ENCODE measurements around the gene PID1. TPM values are rescaled to one million over a fixed set of nuclear protein-coding genes. Genes with fewer than 3 reads are reported as not detected.

The PID1 gene
- total and polyA plus RNA-seq, 12 donors: 4.5 to 81.9 (median 47.0) TPM

- Histone ChIP-seq H3K4me1 (replicated peaks in 1 of 2) (peaks cover 25 to 51% of the 10 kb centered on the region in 2 donors), H3K27ac (peak overlapping the region in 2 of 5 donors; percentile 55 to 61), H3K36me3 (replicated peaks in 1 of 2) (peaks cover 0 to 4% of the 10 kb centered on the region in 2 donors), H3K4me3 (peak overlapping the region in 1 of 4 donors; percentile 99), H3K27me3 (no peaks in the 10 kb centered on the region), H3K9me3 (replicated peaks in 1 of 3) (no peaks in the 10 kb centered on the region)
- peak in 2 of 6 experiments; percentile 9 to 17 for TF ChIP-seq CTCF (IDR thresholded peaks at IDR 0.05)
- no peak for TF ChIP-seq POLR2A (IDR thresholded peaks at IDR 0.05)
- no peak for DNase-seq
- intact Hi-C loops (cut with DNase I): loop anchor here in 1 of 2 donors (5.0 kb wide), 1 partner anchor 130 kb away; no protein-coding TSS in a partner anchor
- WGBS, 4 donors: 42 to 56% (median 49%) methylated on average over 1 of the region's 1 CpG
These were observed 4.0 kb downstream of the PID1 start for GRCh38 chr2:229267080-229267479.

DNA sequence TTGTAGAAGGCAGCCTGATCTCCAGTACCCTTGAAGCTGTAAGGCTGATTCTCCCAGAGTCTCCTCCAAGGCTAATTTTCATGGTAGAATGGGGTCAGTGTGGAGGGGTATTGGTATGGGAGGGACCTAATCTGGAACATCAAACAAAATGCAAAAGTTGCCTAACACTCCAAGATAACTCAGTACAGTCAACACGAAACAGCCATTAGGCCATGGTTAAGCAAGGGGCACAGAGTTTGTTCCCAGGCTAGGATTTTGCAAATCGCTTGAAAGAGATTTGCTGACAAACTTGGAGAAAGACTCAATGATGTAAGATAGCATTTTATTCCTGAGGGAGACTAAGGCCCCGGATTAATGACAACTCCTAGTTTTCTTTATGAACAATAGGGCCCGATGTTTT, 5.4 kb downstream of the PID1 start:
- Histone ChIP-seq H3K4me3 (no peak overlapping the region), H3K27ac (peak overlapping the region in 3 of 5 donors; percentile 32 to 61 (median 55)), H3K4me1 (replicated peaks in 1 of 2) (peaks cover 25 to 51% of the 10 kb centered on the region in 2 donors), H3K9me3 (replicated peaks in 1 of 3) (no peaks in the 10 kb centered on the region), H3K36me3 (replicated peaks in 1 of 2) (peaks cover 0 to 7% of the 10 kb centered on the region in 2 donors), H3K27me3 (no peaks in the 10 kb centered on the region)
- WGBS, 4 donors: 38 to 53% (median 46%) methylated on average over 4 of the region's 4 CpGs
- no peak for DNase-seq
- intact Hi-C loops (cut with DNase I): loop anchor here in 1 of 2 donors (5.0 kb wide), 1 partner anchor 128 kb away; no protein-coding TSS in a partner anchor
- no peak for TF ChIP-seq CTCF (IDR thresholded peaks at IDR 0.05)
- no peak for TF ChIP-seq POLR2A (IDR thresholded peaks at IDR 0.05)

DNA sequence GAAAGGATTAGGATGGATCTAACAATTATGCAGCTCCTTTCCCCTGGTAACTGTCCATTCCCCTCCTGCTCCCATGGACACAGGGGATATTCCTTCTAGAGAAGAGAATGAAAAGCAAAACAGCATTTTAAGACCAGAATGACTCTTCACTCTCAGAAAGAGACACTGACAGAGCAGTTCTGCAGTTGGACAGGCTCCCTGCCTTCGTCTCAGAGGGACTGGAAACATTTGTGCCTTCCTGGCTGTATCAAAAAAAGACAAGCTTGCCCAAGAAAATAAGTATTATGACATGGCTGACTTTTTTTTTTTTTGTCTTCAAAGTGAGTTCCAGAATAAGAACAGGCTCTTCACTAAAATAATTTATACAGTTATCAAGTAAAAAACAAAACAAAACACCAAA, 9.5 kb downstream of the PID1 start:
- Histone ChIP-seq H3K27ac (peak overlapping the region in 1 of 5 donors; percentile 46), H3K27me3 (no peaks in the 10 kb centered on the region), H3K9me3 (replicated peaks in 1 of 3) (no peaks in the 10 kb centered on the region), H3K36me3 (replicated peaks in 1 of 2) (peaks cover 0 to 7% of the 10 kb centered on the region in 2 donors), H3K4me3 (no peak overlapping the region), H3K4me1 (replicated peaks in 1 of 2) (peaks cover 15 to 16% of the 10 kb centered on the region in 2 donors)
- 60 to 70% (median 63%) methylated on average over 1 of the region's 1 CpG for WGBS, 4 donors
- no peak for DNase-seq
- TF ChIP-seq CTCF (IDR thresholded peaks at IDR 0.05) (no peak), POLR2A (IDR thresholded peaks at IDR 0.05) (no peak)
- intact Hi-C loops (cut with DNase I): no loop called here

DNA sequence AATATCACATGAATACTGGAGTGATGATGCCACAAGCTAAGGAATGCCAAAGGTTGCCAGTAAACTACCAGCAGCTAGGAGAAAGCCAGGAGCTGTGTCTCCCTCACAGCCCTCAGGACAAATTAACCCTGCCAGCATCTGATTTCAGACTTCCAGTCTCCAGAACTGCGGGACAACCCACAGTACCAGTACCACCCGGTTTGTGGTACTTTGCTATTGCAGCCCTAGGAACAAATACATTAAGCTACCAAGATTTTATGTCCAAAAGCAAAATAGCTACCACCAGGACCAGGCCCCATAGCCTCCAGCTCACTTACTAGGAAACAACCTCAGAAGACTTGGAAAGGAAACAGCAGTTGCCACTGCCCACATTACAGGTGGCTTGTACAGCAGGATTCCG, 10.0 kb downstream of the PID1 start:
- H3K27ac ChIP-seq: peak overlapping the region in 1 of 5 donors; percentile 46
- TF ChIP-seq POLR2A (IDR thresholded peaks at IDR 0.05) (no peak), CTCF (IDR thresholded peaks at IDR 0.05) (no peak)

More for the DNA sequence above, 10.0 kb downstream of the PID1 start:
- Histone ChIP-seq H3K4me3 (no peak overlapping the region), H3K36me3 (replicated peaks in 1 of 2) (peaks cover 0 to 7% of the 10 kb centered on the region in 2 donors), H3K4me1 (replicated peaks in 1 of 2) (peaks cover 10 to 11% of the 10 kb centered on the region in 2 donors), H3K27me3 (no peaks in the 10 kb centered on the region), H3K9me3 (replicated peaks in 1 of 3) (no peaks in the 10 kb centered on the region)
- DNase-seq: no peak
- intact Hi-C loops (cut with DNase I): no loop called here
- 63 to 92% (median 89%) methylated on average over 3 of the region's 3 CpGs for WGBS, 4 donors
